HepG2 (cell line): Measurements from ENCODE around the gene ADCY1. TPM values are rescaled to one million over a fixed set of nuclear protein-coding genes. Genes with fewer than 3 reads are reported as not detected.

Source experiments
- ATAC-seq: fragments of 200-7000 bp; cut with Tn5 transposase; 3 replicates; pipeline ENCODE4 v1.9.1; 2020; ENCODE audit warnings: mild to moderate bottlenecking, moderate library complexity
- BruUV-seq: library from RNA; stranded (reverse); fragments of 400-500 nt; replicated peaks from 2 replicates; lab custom pipeline; 2021; lab: Mats Ljungman, UMichigan
- CTCF ChIA-PET: fragments of 300-600 bp; formaldehyde crosslinking; extraction: SDS; loops from one replicate; lab custom pipeline; 2021; ENCODE audit warnings: low total read pairs, inconsistent platforms, low intra/inter-chr PET ratio; lab: Yijun Ruan, JAX
- POLR2A ChIA-PET: fragments of 350-600 bp; sonication (Branson Sonifier 250); formaldehyde crosslinking; loops from one replicate; lab custom pipeline; 2020; ENCODE audit warnings: antibody characterized with exemption, inconsistent platforms; lab: Yijun Ruan, JAX
- DNase-seq: peaks from one replicate; pipeline ENCODE4 v3.0.0-alpha.2; 2015; ENCODE audit warnings: low spot score
- FAIRE-seq: peaks from 3 replicates; lab custom pipeline; 2011; peaks lifted over from hg19 to GRCh38; lab: Jason Lieb, UNC
- H2AFZ ChIP-seq: one replicate; pipeline ENCODE4 v1.6.1; 2011; ENCODE audit warnings: low read length, inconsistent platforms
- H3K27ac ChIP-seq: fragments of 300-600 bp; 3 replicates; pipeline ENCODE4 v1.8.0; 2011; ENCODE audit warnings: mixed run types, mild to moderate bottlenecking, mixed read lengths, low read length, inconsistent platforms; ENCODE audit not compliant: insufficient read depth; ENCODE audit errors: extremely low read length
- H3K27me3 ChIP-seq, 2 experiments: fragments of 200-600 bp in 1 of 2; 2 replicates in 1 of 2; 3 replicates in 1 of 2; pipeline versions ENCODE4 v1.6.0 to v1.8.0; 2011; ENCODE audit warnings: low read length in 2 of 2, mild to moderate bottlenecking in 2 of 2, moderate library complexity in 2 of 2, inconsistent platforms in 1 of 2; ENCODE audit not compliant: insufficient read depth in 2 of 2, control insufficient read depth in 1 of 2
- H3K36me3 ChIP-seq, 2 experiments: fragments of 200-600 bp in 1 of 2; replicated peaks in 1 of 2; 2 replicates in 1 of 2; 3 replicates in 1 of 2; pipeline versions ENCODE4 v1.5.1 to v1.8.0; 2011; ENCODE audit warnings: low read length in 2 of 2, inconsistent platforms in 1 of 2; ENCODE audit not compliant: insufficient read depth in 2 of 2, control insufficient read depth in 1 of 2
- H3K4me1 ChIP-seq: 2 replicates; pipeline ENCODE4 v1.5.1; 2012; ENCODE audit warnings: low read length, inconsistent platforms; ENCODE audit not compliant: insufficient read depth
- H3K4me2 ChIP-seq: 2 replicates; pipeline ENCODE4 v1.6.0; 2011; ENCODE audit warnings: low read depth, low read length, inconsistent platforms
- H3K4me3 ChIP-seq, 3 experiments: fragments of 200-600 bp in 1 of 3; sonication (generic), shearing (Covaris generic) in 1 of 3; replicated peaks in 1 of 3; 2 replicates each; pipeline ENCODE4 v1.5.1; 2011 to 2016; ENCODE audit warnings: low read length in 3 of 3, inconsistent platforms in 2 of 3, low read depth in 2 of 3, mild to moderate bottlenecking in 2 of 3, control low read depth in 1 of 3, mixed read lengths in 1 of 3; ENCODE audit not compliant: insufficient read depth in 1 of 3
- H3K79me2 ChIP-seq: one replicate; pipeline ENCODE4 v1.6.1; 2011; ENCODE audit warnings: low read length, inconsistent platforms; ENCODE audit not compliant: insufficient read depth
- H3K9ac ChIP-seq: 2 replicates; pipeline ENCODE4 v1.6.0; 2011; ENCODE audit warnings: mild to moderate bottlenecking, low read depth, low read length, inconsistent platforms; ENCODE audit not compliant: insufficient read depth
- H3K9me3 ChIP-seq: 2 replicates; pipeline ENCODE4 v1.5.1; 2012; ENCODE audit warnings: mild to moderate bottlenecking, low read length
- H4K20me1 ChIP-seq: 2 replicates; pipeline ENCODE4 v1.6.0; 2011; ENCODE audit warnings: inconsistent platforms, mild to moderate bottlenecking, low read length, moderate library complexity; ENCODE audit not compliant: insufficient read depth
- MIXL1 ChIP-seq: IDR thresholded peaks from 2 replicates; pipeline ENCODE4 v1.6.1; 2016
- ZFX ChIP-seq: sonication (generic); formaldehyde crosslinking; IDR thresholded peaks from 2 replicates; pipeline ENCODE4 v1.4.0; 2020; ENCODE audit warnings: mild to moderate bottlenecking, low read depth, missing genetic modification reagents, moderate library complexity
- ZNF263 ChIP-seq: sonication (generic); formaldehyde crosslinking; IDR thresholded peaks from 2 replicates; pipeline ENCODE4 v1.4.0; 2020; ENCODE audit warnings: missing genetic modification reagents
- ZNF331 ChIP-seq: sonication (generic); formaldehyde crosslinking; IDR thresholded peaks from 2 replicates; pipeline ENCODE4 v1.4.0; 2020; ENCODE audit warnings: missing genetic modification reagents
- WGBS: methylation state at CpG from one replicate; pipeline ENCODE4 v1.1.6; 2017; ENCODE audit warnings: low lambda C conversion rate; 5-methylcytosine and 5-hydroxymethylcytosine counted together
- in situ Hi-C: cut with HindIII; loops from 2 replicates; pipeline ENCODE4 v1.10.0; 2017; ENCODE audit warnings: low pct_unique_long_range_greater_than_20kb; ENCODE audit not compliant: extremely low pct_ligation_motif_present
- intact Hi-C: fragments of 100-400 bp; cut with micrococcal nuclease; formaldehyde crosslinking; loops from one replicate; pipeline ENCODE4 v1.10.0; 2022; ENCODE audit not compliant: unreplicated experiment
- polyA plus RNA-seq, 8 experiments: library from polyadenylated mRNA; depleted of rRNA in 3 of 8; stranded (reverse) in 7 of 8; unstranded in 1 of 8; fragments of >200 nt; fragmentation: Illumina TruSeq in 4 of 8; extraction: Trizol in 4 of 8; gene quantifications; 2 replicates each; pipeline versions ENCODE4 v1.2.1 to v1.2.3, GENCODE V29; 2011 to 2016; ENCODE audit warnings: low read depth in 4 of 8, missing spikeins in 1 of 8, mixed read lengths in 1 of 8; ENCODE audit not compliant: insufficient read depth in 1 of 8
- total RNA-seq, 5 experiments: library from RNA; depleted of rRNA; stranded (reverse); fragments of >200 nt; fragmentation: Illumina TruSeq; extraction: Trizol; gene quantifications; 2 replicates each; pipeline ENCODE4 v1.2.3, GENCODE V29; 2016; ENCODE audit warnings: low read depth in 1 of 5
- TF ChIP-seq, protein P1 (sequence below): sonication (generic); formaldehyde crosslinking; conservative IDR thresholded peaks from 2 replicates; pipeline ENCODE4 v1.8.1; 2023; ENCODE audit warnings: missing genetic modification reagents

Gene ADCY1
- total and polyA plus RNA-seq, 2 of the 13 experiments (the other 11 are each of a cell fraction or from before 2014, with no cell fraction given), result 0.80 to 1.2 TPM

DNA sequence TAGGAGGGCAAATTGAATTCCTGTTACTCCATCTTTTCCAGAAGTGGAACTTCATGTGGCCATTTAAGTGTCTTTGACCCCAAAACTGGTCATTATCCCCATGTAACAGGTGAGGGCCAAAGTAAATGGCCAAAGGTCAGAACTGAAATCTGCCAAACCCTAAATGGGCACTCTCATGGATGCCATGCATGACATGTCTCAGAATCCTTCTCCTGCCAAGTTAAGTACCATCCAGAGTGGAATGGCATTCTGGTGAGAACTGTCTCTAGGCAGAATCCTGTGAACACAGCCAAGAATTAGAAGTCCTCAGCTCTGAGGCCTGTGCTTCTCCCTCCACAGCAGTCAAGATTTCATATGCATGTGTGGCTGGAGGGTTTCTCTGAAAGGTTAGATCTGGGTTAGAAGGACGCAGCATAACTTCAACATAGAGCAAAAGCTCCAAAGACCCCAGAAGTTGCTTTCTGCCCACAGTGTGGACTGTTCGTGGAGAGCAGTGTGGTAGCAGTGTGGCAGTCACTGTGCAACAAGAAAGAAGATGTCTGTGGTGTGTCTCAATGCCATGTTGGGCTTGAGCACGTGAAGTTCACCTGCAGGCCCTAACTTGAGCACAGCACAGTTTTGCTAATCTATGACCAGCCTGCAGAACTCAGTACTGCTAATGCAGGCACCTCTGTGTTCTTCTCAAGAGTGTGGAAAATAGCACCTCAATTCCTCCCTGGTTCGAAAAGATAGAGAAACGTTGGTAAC lies 121.3 kb downstream of the ADCY1 start:
- WGBS, result 84% methylated on average over 5 of the region's 5 CpGs
- no peaks in the 10 kb centered on the region for H3K79me2 ChIP-seq
- CTCF ChIA-PET, result no interaction called here
- FAIRE-seq, result no peak
- H3K4me2 ChIP-seq, result no peak overlapping the region
- H4K20me1 ChIP-seq, result no peaks in the 10 kb centered on the region
- in situ Hi-C loops (no loop called here), intact Hi-C loops (no loop called here)
- peak; percentile 13; the same call in 1 of the 2 replicates for TF ChIP-seq ZFX
- TF ChIP-seq ZNF331 (CRISPR knock-in tag), result peak; percentile 19; the same call in 1 of the 2 replicates
- TF ChIP-seq, protein P1, sequence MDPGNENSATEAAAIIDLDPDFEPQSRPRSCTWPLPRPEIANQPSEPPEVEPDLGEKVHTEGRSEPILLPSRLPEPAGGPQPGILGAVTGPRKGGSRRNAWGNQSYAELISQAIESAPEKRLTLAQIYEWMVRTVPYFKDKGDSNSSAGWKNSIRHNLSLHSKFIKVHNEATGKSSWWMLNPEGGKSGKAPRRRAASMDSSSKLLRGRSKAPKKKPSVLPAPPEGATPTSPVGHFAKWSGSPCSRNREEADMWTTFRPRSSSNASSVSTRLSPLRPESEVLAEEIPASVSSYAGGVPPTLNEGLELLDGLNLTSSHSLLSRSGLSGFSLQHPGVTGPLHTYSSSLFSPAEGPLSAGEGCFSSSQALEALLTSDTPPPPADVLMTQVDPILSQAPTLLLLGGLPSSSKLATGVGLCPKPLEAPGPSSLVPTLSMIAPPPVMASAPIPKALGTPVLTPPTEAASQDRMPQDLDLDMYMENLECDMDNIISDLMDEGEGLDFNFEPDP, result no peak
- H3K4me1 ChIP-seq, result peaks cover 44% of the 10 kb centered on the region
- DNase-seq, result no peak
- H2AFZ ChIP-seq, result no peak overlapping the region
- no TSS peak for BruUV-seq
- POLR2A ChIA-PET, result interaction anchor here (0.6 kb wide), 1 partner anchor 190 kb away, joined by 4 read pairs; no protein-coding TSS in a partner anchor
- no peaks in the 10 kb centered on the region for H3K9me3 ChIP-seq
- H3K4me3 ChIP-seq, result no peak overlapping the region
- H3K27me3 ChIP-seq, result peaks cover 0 to 4% of the 10 kb centered on the region in 2 experiments; a peak in 1 of 5 replicates
- no peak for ATAC-seq
- H3K9ac ChIP-seq, result no peak overlapping the region
- H3K27ac ChIP-seq, result no peak overlapping the region
- no peaks in the 10 kb centered on the region for H3K36me3 ChIP-seq

DNA sequence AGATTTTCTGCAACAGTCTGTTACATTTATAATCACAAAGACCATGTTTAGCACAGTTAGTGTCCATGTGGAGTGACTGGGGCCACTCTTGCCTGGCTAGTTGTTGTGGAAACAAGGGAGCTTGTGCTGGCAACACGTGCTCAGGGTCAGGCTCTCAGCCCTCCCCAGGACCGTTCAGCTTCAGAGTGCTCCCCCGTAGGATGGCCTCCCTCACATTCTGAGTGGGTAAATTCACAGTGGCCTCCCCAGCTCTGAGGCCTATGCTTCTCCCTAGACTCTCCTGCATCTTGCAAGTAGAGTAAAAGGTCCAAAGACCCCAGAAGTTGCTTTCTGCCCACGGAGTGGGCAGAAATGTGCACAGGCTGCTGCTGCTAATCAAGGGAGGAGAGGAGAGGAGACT lies 122.3 kb downstream of the ADCY1 start:
- H3K27me3 ChIP-seq, result peaks cover 0 to 4% of the 10 kb centered on the region in 2 experiments; a peak in 1 of 5 replicates
- ATAC-seq (no peak), FAIRE-seq (no peak), DNase-seq (no peak)
- H3K4me1 ChIP-seq, result peaks cover 36% of the 10 kb centered on the region
- BruUV-seq, result no TSS peak
- H3K4me2 ChIP-seq, result no peak overlapping the region
- H4K20me1 ChIP-seq, result no peaks in the 10 kb centered on the region
- intact Hi-C loops, result no loop called here
- no peak overlapping the region for H2AFZ ChIP-seq
- no peaks in the 10 kb centered on the region for H3K36me3 ChIP-seq
- H3K9me3 ChIP-seq, result no peaks in the 10 kb centered on the region
- in situ Hi-C loops, result no loop called here
- 90% methylated on average over 1 of the region's 4 CpGs for WGBS
- peak; percentile 45; the same call in 1 of the 2 replicates for TF ChIP-seq ZNF263
- TF ChIP-seq MIXL1 (CRISPR knock-in tag), result no peak
- H3K79me2 ChIP-seq, result no peaks in the 10 kb centered on the region
- H3K4me3 ChIP-seq, result no peak overlapping the region
- CTCF ChIA-PET, result no interaction called here
- POLR2A ChIA-PET, result interaction anchor here (0.6 kb wide), 1 partner anchor 189 kb away, joined by 4 read pairs; no protein-coding TSS in a partner anchor
- H3K9ac ChIP-seq, result no peak overlapping the region
- H3K27ac ChIP-seq, result no peak overlapping the region
